ENCODE data around the gene VRK2. TPM values are rescaled to one million over a fixed set of nuclear protein-coding genes. Genes with fewer than 3 reads are reported as not detected.
"Not testable (repeated sequence)": the region's sequence is repeated elsewhere in the genome, so short reads cannot be mapped to it uniquely, and the experiment has no call there.

The VRK2 gene
- polyA plus RNA-seq, 3 donors, result 21.7 to 25.1 (median 22.7) TPM

DNA sequence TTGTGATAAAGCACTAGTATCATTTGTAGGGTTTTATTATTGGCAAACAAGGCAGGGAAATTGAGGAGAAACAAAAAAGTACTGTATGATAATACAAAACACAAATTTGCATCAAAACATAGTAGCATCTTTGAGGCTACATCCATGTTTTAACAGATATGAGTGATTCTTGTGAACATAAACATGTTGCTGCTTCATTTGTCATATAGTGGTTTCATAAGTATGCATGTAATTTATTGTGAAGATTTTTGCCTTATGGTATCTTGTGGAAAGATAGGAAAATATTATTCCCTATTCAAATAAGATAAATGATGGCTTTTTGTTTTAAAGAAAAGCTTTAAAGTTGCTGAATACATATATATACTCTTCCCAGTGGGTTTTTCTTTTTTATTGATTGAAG lies 60.3 kb downstream of the VRK2 start:
- DNase-seq (ENCODE audit: low read depth in 3 of 3, low spot score in 2 of 3), result no peak

GRCh38 chr2:58107803-58108710 lies 61.5 kb downstream of the VRK2 start:
- DNase-seq (ENCODE audit: low read depth in 3 of 3, low spot score in 2 of 3), result no peak

- DNase-seq (ENCODE audit: low read depth in 3 of 3, low spot score in 2 of 3), result no peak
Measured at GRCh38 chr2:58109481-58109880, 62.9 kb downstream of the VRK2 start.

- no peak for DNase-seq (ENCODE audit: low read depth in 3 of 3, low spot score in 2 of 3)
Measured at GRCh38 chr2:58110765-58111164, 64.2 kb downstream of the VRK2 start.

DNA sequence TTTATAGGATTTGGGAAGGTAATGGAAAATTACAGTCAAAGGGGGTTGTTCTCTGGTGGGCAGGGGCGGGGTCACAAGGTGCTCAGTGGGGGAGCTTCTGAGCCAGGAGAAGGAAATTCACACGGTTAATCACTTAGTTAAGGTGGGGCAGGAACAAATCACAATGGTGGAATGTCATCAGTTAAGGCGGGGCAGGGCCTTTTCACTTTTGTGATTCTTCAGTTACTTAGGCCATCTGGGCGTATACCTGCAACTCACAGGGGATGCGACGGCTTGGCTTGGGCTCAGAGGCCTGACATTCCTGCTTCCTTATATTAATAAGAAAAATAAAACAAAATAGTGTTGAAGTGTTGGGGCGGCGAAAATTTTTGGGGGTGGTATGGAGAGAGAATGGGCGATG lies 67.0 kb downstream of the VRK2 start:
- not testable (repeated sequence) for DNase-seq (ENCODE audit: low read depth in 3 of 3, low spot score in 2 of 3)

DNA sequence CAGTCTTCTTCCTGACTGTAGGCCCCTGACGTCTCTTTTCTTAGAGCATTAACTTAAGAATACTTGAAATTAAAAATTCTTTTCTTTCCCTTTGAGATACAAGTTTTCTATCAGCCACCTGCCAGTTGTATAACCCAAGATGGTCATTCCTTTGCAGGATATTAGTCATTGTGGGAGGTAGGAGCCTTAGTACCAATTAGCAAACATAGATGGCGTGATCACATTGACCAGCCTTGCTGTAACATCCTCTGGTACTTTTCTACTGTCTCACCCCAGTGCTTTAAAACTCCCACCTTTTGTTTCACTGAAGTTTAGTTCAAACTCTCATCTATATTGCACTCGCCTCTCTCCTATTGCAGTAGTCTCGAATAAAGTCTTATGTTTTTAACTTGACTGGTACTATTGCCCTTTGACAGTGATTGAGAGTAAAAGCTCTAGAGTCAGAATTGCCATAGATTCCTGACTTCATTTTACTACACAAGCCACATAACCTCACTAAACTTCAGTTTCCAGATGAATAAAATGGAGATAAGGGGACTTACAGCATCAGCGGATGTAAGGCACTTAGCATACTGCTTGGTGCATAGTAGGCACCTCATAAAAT lies 74.1 kb downstream of the VRK2 start:
- no peak for DNase-seq (ENCODE audit: low read depth in 3 of 3, low spot score in 2 of 3)

- no peak for DNase-seq (ENCODE audit: low read depth in 3 of 3, low spot score in 2 of 3)
Measured at GRCh38 chr2:58122040-58122439, 75.4 kb downstream of the VRK2 start.

DNA sequence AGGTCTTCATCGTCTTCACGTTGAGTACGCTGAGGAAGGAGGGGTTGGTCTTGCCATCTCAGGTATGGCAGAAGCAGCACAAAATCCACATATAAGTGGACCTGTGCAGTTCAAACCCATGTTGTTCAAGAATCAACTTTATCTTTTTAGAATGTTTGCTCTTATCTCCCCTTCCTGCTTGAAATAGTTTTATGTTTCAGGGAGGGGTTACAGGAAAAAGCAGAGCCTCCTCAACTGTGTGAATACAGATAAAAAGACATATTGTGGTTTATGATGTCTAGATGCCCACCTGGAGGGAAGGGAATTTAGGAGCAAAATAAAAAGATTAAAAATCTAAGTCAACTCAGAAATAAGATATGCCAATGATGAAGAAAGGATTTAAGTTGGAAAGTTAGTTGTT lies 75.9 kb downstream of the VRK2 start:
- no peak for DNase-seq (ENCODE audit: low read depth in 3 of 3, low spot score in 2 of 3)

- DNase-seq (ENCODE audit: low read depth in 3 of 3, low spot score in 2 of 3), result no peak
Measured at GRCh38 chr2:58127111-58127510, 80.5 kb downstream of the VRK2 start.

DNA sequence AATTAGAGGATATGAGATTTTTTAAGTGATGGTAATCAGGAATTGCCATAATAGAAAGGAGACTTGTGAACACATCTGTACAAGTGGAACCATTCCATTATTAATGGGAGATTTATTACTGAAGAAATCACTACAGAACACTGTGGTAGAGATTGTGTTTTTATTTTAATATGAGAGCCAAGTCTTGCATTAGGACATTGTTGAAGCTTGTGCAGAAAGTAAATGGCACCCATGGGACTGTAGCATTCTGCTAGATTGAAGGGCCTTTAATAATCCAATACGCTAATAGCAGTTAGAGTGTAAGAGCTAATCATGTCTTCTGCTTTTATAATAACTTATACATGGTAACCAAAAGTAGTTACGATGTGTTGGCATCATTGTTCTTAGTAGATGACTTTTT lies 83.6 kb downstream of the VRK2 start:
- no peak for DNase-seq (ENCODE audit: low read depth in 3 of 3, low spot score in 2 of 3)

- peak; percentile 50 to 56 (median 51) for DNase-seq (ENCODE audit: low read depth in 3 of 3, low spot score in 2 of 3)
Measured at GRCh38 chr2:58131191-58132011, 84.8 kb downstream of the VRK2 start.

- DNase-seq (ENCODE audit: low read depth in 3 of 3, low spot score in 2 of 3), result no peak
Measured at GRCh38 chr2:58133395-58133794, 86.8 kb downstream of the VRK2 start.

DNA sequence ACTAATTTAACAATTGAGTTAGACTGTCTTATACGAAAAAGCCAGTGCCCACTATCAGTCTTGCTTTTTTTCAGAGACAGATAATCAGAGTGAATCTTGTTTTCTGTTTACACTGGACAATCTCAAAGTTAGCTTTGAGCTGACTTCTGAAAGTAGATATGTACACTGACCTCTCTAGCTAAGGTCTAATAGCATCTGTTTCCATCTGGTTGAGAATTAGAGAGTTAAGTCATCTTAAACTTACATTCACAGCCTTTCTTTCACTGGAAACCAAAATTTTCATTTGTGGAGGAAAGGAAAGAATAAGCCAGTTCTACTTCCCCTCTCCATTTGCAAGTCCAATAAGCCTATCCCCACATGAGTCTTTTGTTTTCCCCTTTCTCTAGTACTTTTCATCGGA lies 89.3 kb downstream of the VRK2 start:
- DNase-seq (ENCODE audit: low read depth in 3 of 3, low spot score in 2 of 3), result no peak

DNA sequence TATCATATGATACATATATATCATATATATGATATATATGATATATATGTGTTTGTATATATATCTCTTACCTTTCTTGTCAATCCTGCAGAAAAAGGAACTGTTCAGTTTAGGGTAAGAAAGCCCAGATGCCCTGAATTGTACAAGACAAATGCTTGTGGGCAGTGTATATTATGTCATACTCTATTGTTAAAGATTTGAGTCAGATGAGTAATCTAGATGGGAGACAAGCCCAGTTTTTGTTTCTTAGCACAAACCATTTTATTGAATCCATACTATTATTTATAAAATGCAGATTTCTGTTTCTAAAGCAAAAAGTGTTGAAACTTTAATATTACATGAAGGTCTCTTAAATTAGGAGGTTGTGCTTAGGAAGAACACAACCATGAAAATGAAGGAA lies 90.6 kb downstream of the VRK2 start:
- DNase-seq (ENCODE audit: low read depth in 3 of 3, low spot score in 2 of 3), result no peak

DNA sequence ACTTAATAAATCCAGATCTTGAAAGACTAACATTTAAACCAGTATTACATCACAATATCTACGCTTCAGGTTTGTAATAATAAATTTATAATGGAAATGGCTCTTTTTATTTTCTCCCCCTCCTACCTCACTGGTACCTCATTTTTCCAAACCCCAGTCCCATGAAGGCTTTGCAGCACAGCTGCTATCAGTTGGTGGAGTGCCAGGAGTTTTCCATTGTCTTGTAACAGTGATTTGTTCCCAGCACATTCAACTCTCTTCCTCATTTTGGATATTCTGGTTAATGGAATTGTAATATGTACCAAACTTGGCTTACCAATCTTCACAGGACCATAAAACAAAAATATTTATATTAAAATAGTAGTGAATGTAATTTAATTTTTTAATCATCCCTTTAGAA lies 91.2 kb downstream of the VRK2 start:
- no peak for DNase-seq (ENCODE audit: low read depth in 3 of 3, low spot score in 2 of 3)

- no peak for DNase-seq (ENCODE audit: low read depth in 3 of 3, low spot score in 2 of 3)
Measured at GRCh38 chr2:58138396-58139030, 91.9 kb downstream of the VRK2 start.

DNA sequence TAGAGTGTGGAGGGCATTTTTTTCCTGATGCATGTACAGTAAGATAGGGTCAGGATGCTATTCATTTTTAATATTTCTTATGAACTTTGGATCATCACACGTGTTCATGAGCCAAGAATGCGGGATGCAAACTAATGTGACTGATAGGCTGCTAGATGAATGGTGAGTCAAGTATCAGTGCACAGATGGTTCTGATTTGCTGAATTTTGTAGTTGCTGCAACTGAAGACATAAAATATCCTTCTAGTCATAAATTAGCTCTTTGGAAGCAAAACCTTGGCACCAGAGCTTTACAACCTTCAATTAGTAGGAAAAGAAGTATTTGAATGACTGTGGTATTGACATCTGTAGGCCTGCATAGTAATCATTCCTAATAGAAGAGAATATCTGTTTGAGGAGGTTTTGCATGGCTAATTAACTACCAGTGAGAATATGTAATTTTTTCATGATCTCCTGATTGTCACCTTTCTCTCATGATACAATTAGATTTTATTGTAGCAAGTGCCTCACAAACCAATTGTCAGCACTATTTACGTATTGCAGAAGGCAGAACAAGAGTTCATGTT lies 94.0 kb downstream of the VRK2 start:
- DNase-seq (ENCODE audit: low read depth in 3 of 3, low spot score in 2 of 3), result no peak

DNA sequence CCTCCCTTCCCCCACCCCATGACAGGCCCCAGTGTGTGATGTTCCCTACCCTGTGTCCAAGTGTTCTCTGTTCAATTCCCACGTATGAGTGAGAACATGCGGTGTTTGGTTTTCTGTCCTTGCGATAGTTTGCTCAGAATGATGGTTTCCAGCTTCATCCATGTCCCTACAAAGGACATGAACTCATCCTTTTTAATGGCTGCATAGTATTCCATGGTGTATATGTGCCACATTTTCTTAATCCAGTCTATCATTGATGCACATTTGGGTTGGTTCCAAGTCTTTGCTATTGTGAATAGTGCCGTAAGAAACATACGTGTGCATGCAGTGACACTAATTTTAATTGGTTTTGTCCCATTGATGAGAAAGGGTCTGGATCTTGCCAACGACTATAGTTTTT lies 99.2 kb downstream of the VRK2 start:
- not testable (repeated sequence) for DNase-seq (ENCODE audit: low read depth in 3 of 3, low spot score in 2 of 3)

DNA sequence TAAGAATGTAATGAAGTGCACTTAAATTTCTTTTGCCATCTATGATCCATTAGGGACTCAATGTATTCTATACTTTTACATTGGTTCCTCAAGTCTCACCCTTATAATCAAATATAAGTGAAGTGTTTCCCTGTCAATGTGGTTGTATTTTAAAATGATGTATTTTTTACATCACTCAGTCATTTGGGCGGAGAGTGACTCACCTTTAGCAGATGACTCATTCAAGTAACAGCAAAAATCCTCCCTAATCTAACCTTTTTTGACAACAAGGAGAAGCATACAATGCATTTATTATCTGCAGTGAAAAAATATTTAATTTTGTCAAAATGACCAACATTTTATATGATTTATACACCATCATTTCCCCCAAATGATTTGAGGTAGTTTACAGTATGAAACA lies 100.1 kb downstream of the VRK2 start:
- DNase-seq (ENCODE audit: low read depth in 3 of 3, low spot score in 2 of 3), result no peak

DNA sequence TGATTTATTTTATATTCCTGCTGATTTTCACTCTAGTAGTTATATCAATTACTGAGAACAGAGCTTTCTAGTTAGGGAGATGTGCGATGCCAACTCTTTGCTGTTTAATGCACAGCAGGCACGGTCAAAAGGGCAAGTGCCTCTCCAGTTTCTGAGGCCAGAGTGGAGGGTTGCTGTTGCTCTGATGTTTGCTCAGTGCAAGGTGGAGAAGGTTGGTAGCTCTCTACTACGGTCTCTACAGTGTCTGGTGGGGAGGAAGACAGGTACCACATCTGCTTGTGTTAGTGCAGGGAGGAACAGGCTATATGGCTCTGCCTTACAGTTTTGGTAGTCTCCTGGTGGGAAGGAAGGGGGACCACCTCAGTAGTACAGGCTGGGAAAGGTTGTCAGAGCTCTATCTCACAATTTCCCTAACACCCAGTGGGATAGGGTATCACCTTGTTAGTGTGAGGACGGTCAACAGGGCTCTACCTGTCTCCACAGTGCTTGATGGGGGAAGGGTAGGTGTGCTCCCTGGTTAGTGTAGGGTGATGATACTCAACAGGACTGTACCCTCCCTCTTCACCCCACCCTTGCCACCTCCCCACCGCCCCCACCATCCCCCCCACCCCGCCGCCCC lies 108.7 kb downstream of the VRK2 start:
- DNase-seq (ENCODE audit: low read depth in 3 of 3, low spot score in 2 of 3), result no peak
